K562 (cell line): ENCODE data around the gene POU2F3. TPM values are rescaled to one million over a fixed set of nuclear protein-coding genes. Genes with fewer than 3 reads are reported as not detected.
A peak's percentile ranks its signal among the peaks of the same experiment; 100 is the strongest.

Experiments
- ATAC-seq: fragments of 200-7000 bp; cut with Tn5 transposase; 3 replicates; pipeline ENCODE4 v1.9.1; 2020; ENCODE audit warnings: moderate library complexity
- BruUV-seq: library from RNA; stranded (reverse); fragments of 400-500 nt; replicated peaks from 2 replicates; lab custom pipeline; 2021; lab: Mats Ljungman, UMichigan
- CTCF ChIA-PET: fragments of 300-600 bp; formaldehyde crosslinking; extraction: SDS; loops from one replicate; lab custom pipeline; 2021; ENCODE audit warnings: low intra/inter-chr PET ratio; lab: Yijun Ruan, JAX
- POLR2A ChIA-PET: fragments of 300-600, 350-650 bp; sonication (Branson Sonifier 250); formaldehyde crosslinking; extraction: SDS; loops from one replicate; lab custom pipeline; 2021; ENCODE audit warnings: antibody characterized with exemption, inconsistent platforms; lab: Yijun Ruan, JAX
- DNase-seq, 4 experiments: peaks; one replicate each; pipeline versions ENCODE4 v3.0.0 to v3.0.0-alpha.2; 2011 to 2018; ENCODE audit warnings: low spot score in 3 of 4, mixed read lengths in 3 of 4; ENCODE audit errors: extremely low read depth in 1 of 4
- FAIRE-seq: peaks from 2 replicates; lab custom pipeline; 2011; peaks lifted over from hg19 to GRCh38; lab: Jason Lieb, UNC
- H2AFZ ChIP-seq: 2 replicates; pipeline ENCODE4 v1.6.0; 2011; ENCODE audit warnings: low read depth, low read length, control low read depth, inconsistent platforms
- H3K27ac ChIP-seq: fragments of 200-600 bp; 3 replicates; pipeline ENCODE4 v1.8.0; 2011; ENCODE audit warnings: low read depth, mild to moderate bottlenecking, control low read depth, inconsistent platforms, low read length, moderate library complexity, mixed read lengths; ENCODE audit errors: extremely low read depth
- H3K27me3 ChIP-seq, 2 experiments: fragments of 300-600 bp in 1 of 2; 2 replicates in 1 of 2; 3 replicates in 1 of 2; pipeline versions ENCODE4 v1.6.0 to v1.8.0; 2011; ENCODE audit warnings: inconsistent platforms in 2 of 2, low read length in 2 of 2, mild to moderate bottlenecking in 1 of 2, mixed read lengths in 1 of 2, moderate library complexity in 1 of 2; ENCODE audit not compliant: control insufficient read depth in 2 of 2, insufficient read depth in 2 of 2
- H3K36me3 ChIP-seq: fragments of 300-600 bp; 3 replicates; pipeline ENCODE4 v1.8.0; 2011; ENCODE audit warnings: mild to moderate bottlenecking, low read length, inconsistent platforms; ENCODE audit not compliant: control insufficient read depth, insufficient read depth
- H3K4me1 ChIP-seq, 2 experiments: fragments of 200-600 bp in 1 of 2; replicated peaks in 1 of 2; 2 replicates in 1 of 2; 3 replicates in 1 of 2; pipeline versions ENCODE4 v1.5.1 to v1.8.0; 2011; ENCODE audit warnings: inconsistent platforms in 2 of 2, low read length in 2 of 2, mild to moderate bottlenecking in 1 of 2, mixed read lengths in 1 of 2, moderate library complexity in 1 of 2; ENCODE audit not compliant: control insufficient read depth in 2 of 2, insufficient read depth in 2 of 2
- H3K4me2 ChIP-seq: 2 replicates; pipeline ENCODE4 v1.6.1; 2011; ENCODE audit warnings: low read length, control low read depth, inconsistent platforms, mixed read lengths; ENCODE audit not compliant: insufficient read depth
- H3K4me3 ChIP-seq: fragments of 200-600 bp; sonication (generic), shearing (Covaris generic); 2 replicates; pipeline ENCODE4 v1.5.1; 2016; ENCODE audit warnings: control low read depth, inconsistent platforms
- H3K79me2 ChIP-seq: fragments of 200-600 bp; 3 replicates; pipeline ENCODE4 v1.8.0; 2011; ENCODE audit warnings: low read length, inconsistent platforms; ENCODE audit not compliant: control insufficient read depth, insufficient read depth
- H3K9ac ChIP-seq, 2 experiments: 2 replicates each; pipeline versions ENCODE4 v1.6.0 to v1.6.1; 2011; ENCODE audit warnings: low read depth in 2 of 2, low read length in 2 of 2, control low read depth in 1 of 2, inconsistent platforms in 1 of 2, mild to moderate bottlenecking in 1 of 2, mixed read lengths in 1 of 2; ENCODE audit not compliant: insufficient read depth in 1 of 2
- H3K9me1 ChIP-seq: one replicate; pipeline ENCODE4 v1.6.0; 2011; ENCODE audit warnings: inconsistent platforms, mild to moderate bottlenecking, low read length, moderate library complexity; ENCODE audit not compliant: control insufficient read depth, insufficient read depth
- H3K9me3 ChIP-seq: replicated peaks from 2 replicates; pipeline ENCODE4 v1.5.1; 2011; ENCODE audit warnings: low read depth, low read length, inconsistent platforms; ENCODE audit not compliant: control insufficient read depth, insufficient read depth
- H4K20me1 ChIP-seq: replicated peaks from 2 replicates; pipeline ENCODE4 v1.6.1; 2011; ENCODE audit warnings: low read length, inconsistent platforms, mixed read lengths; ENCODE audit not compliant: control insufficient read depth, insufficient read depth
- ADNP ChIP-seq: fragments of 200-800 bp; sonication (Bioruptor generic); IDR thresholded peaks from 2 replicates; pipeline ENCODE4 v1.6.1; 2016; ENCODE audit warnings: missing genetic modification characterization, missing compliant biosample characterization
- ARHGAP35 ChIP-seq: fragments of 450-650 bp; IDR thresholded peaks from 2 replicates; pipeline ENCODE4 v1.6.1; 2018; ENCODE audit not compliant: partially characterized antibody
- BCOR ChIP-seq: fragments of 450-650 bp; IDR thresholded peaks from 2 replicates; pipeline ENCODE4 v1.6.1; 2016
- BRD9 ChIP-seq: fragments of 450-650 bp; IDR thresholded peaks from 2 replicates; pipeline ENCODE4 v1.6.1; 2018; ENCODE audit warnings: low read depth; ENCODE audit not compliant: partially characterized antibody
- CAMTA2 ChIP-seq: fragments of 250-450 bp; sonication (Bioruptor Pico); conservative IDR thresholded peaks from 2 replicates; pipeline ENCODE4 v1.5.1; 2022
- CBFA2T2 ChIP-seq: fragments of 450-650 bp; conservative IDR thresholded peaks from 2 replicates; pipeline ENCODE4 v1.6.1; 2017; ENCODE audit warnings: mild to moderate bottlenecking
- CBFA2T3 ChIP-seq: fragments of 450-650 bp; IDR thresholded peaks from 2 replicates; pipeline ENCODE4 v1.6.1; 2017
- EP300 ChIP-seq: IDR thresholded peaks from 2 replicates; pipeline ENCODE4 v1.6.1; 2012; ENCODE audit warnings: low read length, improper control_type of control experiment
- FOXA3 ChIP-seq, 2 experiments: fragments of 450-650 bp in 1 of 2; sonication (generic) in 1 of 2; formaldehyde crosslinking; IDR thresholded peaks in 1 of 2; conservative IDR thresholded peaks in 1 of 2; 2 replicates each; pipeline versions ENCODE4 v1.4.0 to v1.8.0; 2020 to 2022; ENCODE audit warnings: mild to moderate bottlenecking in 2 of 2, missing genetic modification reagents in 1 of 2
- FOXM1 ChIP-seq, 2 experiments: fragments of 450-650 bp in 1 of 2; sonication (generic) in 1 of 2; formaldehyde crosslinking in 1 of 2; IDR thresholded peaks; 2 replicates each; pipeline versions ENCODE4 v1.6.1 to v1.9.0; 2017 to 2022; ENCODE audit warnings: low read depth in 2 of 2, mild to moderate bottlenecking in 2 of 2, missing genetic modification reagents in 1 of 2, moderate library complexity in 1 of 2
- KDM1A ChIP-seq, 2 experiments: fragments of 450-650 bp; IDR thresholded peaks; 2 replicates each; pipeline ENCODE4 v1.6.1; 2016; ENCODE audit warnings: mild to moderate bottlenecking in 2 of 2
- MTA2 ChIP-seq: fragments of 450-650 bp; IDR thresholded peaks from 2 replicates; pipeline ENCODE4 v1.6.1; 2016; ENCODE audit warnings: low read depth
- NCOA2 ChIP-seq, 2 experiments: fragments of 450-650 bp; IDR thresholded peaks; 2 replicates each; pipeline ENCODE4 v1.6.1; 2018; ENCODE audit warnings: mild to moderate bottlenecking in 2 of 2, moderate library complexity in 1 of 2; ENCODE audit not compliant: partially characterized antibody in 2 of 2
- NRF1 ChIP-seq, 2 experiments: fragments of 450-650 bp; IDR thresholded peaks in 1 of 2; conservative IDR thresholded peaks in 1 of 2; 2 replicates each; pipeline ENCODE4 v1.6.1; 2014; ENCODE audit warnings: mild to moderate bottlenecking in 2 of 2
- SAFB ChIP-seq: fragments of 200-400 bp; formaldehyde crosslinking; IDR thresholded peaks from 2 replicates; pipeline ENCODE4 v1.6.1; 2017; ENCODE audit warnings: low read depth, low read length, borderline replicate concordance
- SMAD1 ChIP-seq: fragments of 150-350 bp; IDR thresholded peaks from 2 replicates; pipeline ENCODE4 v1.6.1; 2014; ENCODE audit warnings: low read length, low read depth; ENCODE audit not compliant: partially characterized antibody
- TAL1 ChIP-seq: fragments of 450-650 bp; IDR thresholded peaks from 2 replicates; pipeline ENCODE4 v1.6.1; 2016; ENCODE audit warnings: mild to moderate bottlenecking
- ZNF134 ChIP-seq: fragments of 250-450 bp; sonication (Bioruptor Pico); conservative IDR thresholded peaks from 2 replicates; pipeline ENCODE4 v1.4.0; 2020
- WGBS: fragments of 100-300 bp; shearing (Covaris generic); methylation state at CpG from one replicate; pipeline ENCODE4 v1.1.6; 2016; ENCODE audit warnings: low coverage, mixed read lengths; ENCODE audit not compliant: insufficient coverage; ENCODE audit errors: missing lambda C conversion rate; 5-methylcytosine and 5-hydroxymethylcytosine counted together
- in situ Hi-C: fragments of 300-500 bp; cut with MboI; formaldehyde crosslinking; loops from 4 replicates; pipeline ENCODE4 v1.15.0; 2018; ENCODE audit warnings: inconsistent platforms, mixed read lengths
- intact Hi-C: fragments of 100-400 bp; cut with micrococcal nuclease; formaldehyde crosslinking; loops from 2 replicates; pipeline ENCODE4 v1.14.2; 2022
- polyA plus RNA-seq, 8 experiments: library from polyadenylated mRNA; depleted of rRNA in 4 of 8; stranded (reverse) in 5 of 8; unstranded in 3 of 8; fragments of >200 nt; fragmentation: Nextera tagmentation in 2 of 8; fragmentation: Illumina TruSeq in 1 of 8; extraction: Ambion mirVana in 2 of 8; extraction: Trizol in 1 of 8; gene quantifications; 2 replicates each; pipeline versions ENCODE4 v1.2.1 to v1.2.3, GENCODE V29; 2011 to 2014; ENCODE audit warnings: inconsistent platforms in 1 of 8, missing spikeins in 1 of 8
- total RNA-seq, 7 experiments: library from RNA; depleted of rRNA in 6 of 7; stranded (reverse); fragments of >200 nt in 6 of 7; fragmentation: Illumina TruSeq in 2 of 7; extraction: Trizol in 2 of 7; gene quantifications; 2 replicates each; pipeline versions ENCODE4 v1.2.1 to v1.2.3, GENCODE V29; 2011 to 2021; ENCODE audit warnings: low replicate concordance in 1 of 7
- TF ChIP-seq, protein P1 (sequence below): fragments of 450-650 bp; IDR thresholded peaks from 2 replicates; pipeline ENCODE4 v1.6.1; 2017; ENCODE audit warnings: antibody characterized with exemption, mild to moderate bottlenecking

POU2F3 gene
- total and polyA plus RNA-seq, 9 of the 15 experiments (the other 6 are each of a cell fraction or from before 2014, with no cell fraction given): not detected

DNA sequence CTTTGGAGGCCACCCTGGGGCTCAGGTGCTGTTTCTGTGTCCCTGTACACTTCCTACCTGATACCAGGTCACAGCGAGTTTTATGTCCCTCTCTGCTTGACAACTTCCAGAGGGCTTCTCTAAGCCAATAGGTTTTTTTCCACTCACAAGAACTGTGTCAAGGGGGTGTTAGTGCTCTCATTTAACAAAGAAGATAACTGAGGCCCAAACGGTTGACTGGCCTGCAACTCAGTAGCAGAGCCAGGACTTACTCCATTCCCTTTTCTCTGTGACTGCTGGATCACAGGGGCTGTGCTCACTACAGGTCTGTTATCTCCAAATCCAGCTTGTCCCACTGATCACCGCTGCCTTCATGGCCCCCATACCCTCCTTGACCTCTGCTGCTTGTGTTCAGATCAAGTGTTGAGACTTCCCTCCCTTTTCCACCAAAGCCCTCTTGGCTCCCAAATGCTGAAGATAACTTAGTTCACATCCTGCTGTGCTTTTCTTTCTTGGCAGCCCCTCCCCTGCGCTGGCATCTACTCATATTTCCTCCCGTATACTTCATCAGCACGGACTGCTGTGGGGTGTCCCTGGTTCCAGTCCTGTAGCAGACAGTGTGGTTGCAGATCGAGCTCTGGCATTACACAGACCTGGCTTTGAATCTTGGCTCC lies 41.3 kb downstream of the POU2F3 start:
- H4K20me1 ChIP-seq: 0 out of 2 replicates have a peak, but pooled peaks cover 4% of the 10 kb centered on the region
- H3K79me2 ChIP-seq: no peaks in the 10 kb centered on the region
- H3K27me3 ChIP-seq: no peaks in the 10 kb centered on the region
- peak; percentile 78 to 91 (median 84) for DNase-seq
- H3K4me2 ChIP-seq: peak overlapping the region; percentile 71
- H3K9ac ChIP-seq: peak overlapping the region; percentile 20 to 28; a peak in 2 of 4 replicates
- BruUV-seq: no TSS peak
- in situ Hi-C loops (no loop called here), intact Hi-C loops (no loop called here)
- no peak overlapping the region for H3K4me3 ChIP-seq
- 0% methylated on average over 7 of the region's 7 CpGs for WGBS
- no peaks in the 10 kb centered on the region for H3K9me3 ChIP-seq
- peak; percentile 88 for ATAC-seq
- no peaks in the 10 kb centered on the region for H3K36me3 ChIP-seq
- H3K4me1 ChIP-seq: peaks cover 10 to 17% of the 10 kb centered on the region in 2 experiments; a peak in 4 of 5 replicates
- ChIA-PET CTCF (no interaction called here), POLR2A (interaction anchor here (0.6 to 1.2 kb wide), 3 partner anchors 11 to 35 kb away, joined by 3 to 4 read pairs (median 3); no protein-coding TSS in a partner anchor)
- FAIRE-seq: peak; percentile 97
- no peaks in the 10 kb centered on the region for H3K9me1 ChIP-seq
- peak overlapping the region; percentile 72 for H3K27ac ChIP-seq
- peak overlapping the region; percentile 80 for H2AFZ ChIP-seq
- peak; percentile 80 for TF ChIP-seq TAL1
- peak; percentile 33 to 44; a peak in 2 of 4 replicates for TF ChIP-seq NRF1 (conservative IDR thresholded peaks at IDR 0.05 in 1 of 2, IDR thresholded peaks at IDR 0.05 in 1 of 2)
- no peak for TF ChIP-seq FOXA3 (CRISPR knock-in tag; conservative IDR thresholded peaks at IDR 0.05 in 1 of 2, IDR thresholded peaks at IDR 0.05 in 1 of 2)
- peak; percentile 63; the same call in 1 of the 2 replicates for TF ChIP-seq MTA2
- TF ChIP-seq ARHGAP35: no peak
- no peak for TF ChIP-seq ZNF134 (CRISPR knock-in tag)
- TF ChIP-seq ADNP (tag): no peak
- TF ChIP-seq BCOR: peak; percentile 49
- peak; percentile 65; the same call in 1 of the 2 replicates for TF ChIP-seq EP300
- no peak for TF ChIP-seq CAMTA2 (CRISPR knock-in tag)
- TF ChIP-seq CBFA2T2: peak; percentile 86
- TF ChIP-seq BRD9: no peak
- TF ChIP-seq, protein P1, sequence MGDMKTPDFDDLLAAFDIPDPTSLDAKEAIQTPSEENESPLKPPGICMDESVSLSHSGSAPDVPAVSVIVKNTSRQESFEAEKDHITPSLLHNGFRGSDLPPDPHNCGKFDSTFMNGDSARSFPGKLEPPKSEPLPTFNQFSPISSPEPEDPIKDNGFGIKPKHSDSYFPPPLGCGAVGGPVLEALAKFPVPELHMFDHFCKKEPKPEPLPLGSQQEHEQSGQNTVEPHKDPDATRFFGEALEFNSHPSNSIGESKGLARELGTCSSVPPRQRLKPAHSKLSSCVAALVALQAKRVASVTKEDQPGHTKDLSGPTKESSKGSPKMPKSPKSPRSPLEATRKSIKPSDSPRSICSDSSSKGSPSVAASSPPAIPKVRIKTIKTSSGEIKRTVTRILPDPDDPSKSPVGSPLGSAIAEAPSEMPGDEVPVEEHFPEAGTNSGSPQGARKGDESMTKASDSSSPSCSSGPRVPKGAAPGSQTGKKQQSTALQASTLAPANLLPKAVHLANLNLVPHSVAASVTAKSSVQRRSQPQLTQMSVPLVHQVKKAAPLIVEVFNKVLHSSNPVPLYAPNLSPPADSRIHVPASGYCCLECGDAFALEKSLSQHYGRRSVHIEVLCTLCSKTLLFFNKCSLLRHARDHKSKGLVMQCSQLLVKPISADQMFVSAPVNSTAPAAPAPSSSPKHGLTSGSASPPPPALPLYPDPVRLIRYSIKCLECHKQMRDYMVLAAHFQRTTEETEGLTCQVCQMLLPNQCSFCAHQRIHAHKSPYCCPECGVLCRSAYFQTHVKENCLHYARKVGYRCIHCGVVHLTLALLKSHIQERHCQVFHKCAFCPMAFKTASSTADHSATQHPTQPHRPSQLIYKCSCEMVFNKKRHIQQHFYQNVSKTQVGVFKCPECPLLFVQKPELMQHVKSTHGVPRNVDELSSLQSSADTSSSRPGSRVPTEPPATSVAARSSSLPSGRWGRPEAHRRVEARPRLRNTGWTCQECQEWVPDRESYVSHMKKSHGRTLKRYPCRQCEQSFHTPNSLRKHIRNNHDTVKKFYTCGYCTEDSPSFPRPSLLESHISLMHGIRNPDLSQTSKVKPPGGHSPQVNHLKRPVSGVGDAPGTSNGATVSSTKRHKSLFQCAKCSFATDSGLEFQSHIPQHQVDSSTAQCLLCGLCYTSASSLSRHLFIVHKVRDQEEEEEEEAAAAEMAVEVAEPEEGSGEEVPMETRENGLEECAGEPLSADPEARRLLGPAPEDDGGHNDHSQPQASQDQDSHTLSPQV: peak; percentile 18; the same call in 1 of the 2 replicates
- TF ChIP-seq SMAD1: no peak
- peak; percentile 34; the same call in 1 of the 2 replicates for TF ChIP-seq FOXM1 (IDR thresholded peaks at IDR 0.05; ENCODE audit: low read depth)
- TF ChIP-seq FOXM1 (CRISPR knock-in tag; IDR thresholded peaks at IDR 0.05; ENCODE audit: low read depth): no peak
- TF ChIP-seq NCOA2 (IDR thresholded peaks at IDR 0.05; ENCODE audit: partially characterized antibody in 2 of 2): no peak
- TF ChIP-seq SAFB: no peak
- TF ChIP-seq CBFA2T3: peak; percentile 94
- peak; percentile 81 to 86 for TF ChIP-seq KDM1A (IDR thresholded peaks at IDR 0.05)
